Measurements from ENCODE around the gene RAVER1. TPM values are rescaled to one million over a fixed set of nuclear protein-coding genes. Genes with fewer than 3 reads are reported as not detected.

The RAVER1 gene
- total RNA-seq, 2 experiments from 2014 or later: 35.7 to 90.7 TPM

DNA sequence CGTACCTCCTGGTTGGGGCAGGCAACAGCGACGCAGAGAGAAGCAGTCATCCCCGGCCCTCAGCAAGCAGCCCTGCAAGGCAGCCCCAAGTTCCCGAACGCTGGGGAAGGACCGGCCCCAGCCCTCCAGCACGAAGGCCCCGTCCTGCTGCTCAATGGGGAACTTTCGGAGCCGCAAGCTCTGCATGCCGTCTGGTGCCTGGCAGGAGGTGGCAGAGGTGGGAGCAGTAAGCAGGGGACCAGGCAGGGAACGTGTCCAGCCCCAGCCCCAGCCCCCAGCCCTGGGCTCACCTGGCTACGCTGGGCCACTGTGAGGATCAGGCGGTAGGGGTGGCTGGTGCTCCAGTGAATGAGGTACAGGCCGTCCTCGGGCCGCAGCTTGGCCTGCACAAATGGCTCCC, 28.9 kb upstream of the RAVER1 start:
- Histone ChIP-seq H3K4me3 (ENCODE audit: low read depth, low read length, poor library complexity, severe bottlenecking) (no peak overlapping the region), H3K9me2 (ENCODE audit: insufficient read depth, low read length) (no peaks in the 10 kb centered on the region), H4K20me1 (ENCODE audit: insufficient read depth, low read length) (no peaks in the 10 kb centered on the region), H3K9me3 (ENCODE audit: low read length) (no peaks in the 10 kb centered on the region), H3K4me2 (ENCODE audit: low read length) (no peak overlapping the region), H3K4me1 (ENCODE audit: insufficient read depth, low read length, poor library complexity, severe bottlenecking) (no peaks in the 10 kb centered on the region), H3K36me3 (ENCODE audit: insufficient read depth, low read length) (peaks cover 86% of the 10 kb centered on the region), H3K27ac (ENCODE audit: low read depth, low read length, poor library complexity, severe bottlenecking) (no peak overlapping the region), H2AFZ (ENCODE audit: low read length) (no peak overlapping the region), H3K79me2 (ENCODE audit: insufficient read depth, low read depth, low read length) (no peaks in the 10 kb centered on the region)
- DNase-seq (ENCODE audit: low spot score): no peak
- intact Hi-C loops (cut with micrococcal nuclease; ENCODE audit: unreplicated experiment): no loop called here
- ChIA-PET CTCF (ENCODE audit: unreplicated experiment) (no interaction called here), POLR2A (interaction anchor here (0.7 kb wide), 1 partner anchor 9 kb away, joined by 3 read pairs; no protein-coding TSS in a partner anchor)
- BruUV-seq (replicated peaks): no TSS peak
- no peak for TF ChIP-seq EZH2phosphoT487 (IDR thresholded peaks at IDR 0.05; ENCODE audit: borderline replicate concordance, low read depth, low read length)
- TF ChIP-seq, protein P1, sequence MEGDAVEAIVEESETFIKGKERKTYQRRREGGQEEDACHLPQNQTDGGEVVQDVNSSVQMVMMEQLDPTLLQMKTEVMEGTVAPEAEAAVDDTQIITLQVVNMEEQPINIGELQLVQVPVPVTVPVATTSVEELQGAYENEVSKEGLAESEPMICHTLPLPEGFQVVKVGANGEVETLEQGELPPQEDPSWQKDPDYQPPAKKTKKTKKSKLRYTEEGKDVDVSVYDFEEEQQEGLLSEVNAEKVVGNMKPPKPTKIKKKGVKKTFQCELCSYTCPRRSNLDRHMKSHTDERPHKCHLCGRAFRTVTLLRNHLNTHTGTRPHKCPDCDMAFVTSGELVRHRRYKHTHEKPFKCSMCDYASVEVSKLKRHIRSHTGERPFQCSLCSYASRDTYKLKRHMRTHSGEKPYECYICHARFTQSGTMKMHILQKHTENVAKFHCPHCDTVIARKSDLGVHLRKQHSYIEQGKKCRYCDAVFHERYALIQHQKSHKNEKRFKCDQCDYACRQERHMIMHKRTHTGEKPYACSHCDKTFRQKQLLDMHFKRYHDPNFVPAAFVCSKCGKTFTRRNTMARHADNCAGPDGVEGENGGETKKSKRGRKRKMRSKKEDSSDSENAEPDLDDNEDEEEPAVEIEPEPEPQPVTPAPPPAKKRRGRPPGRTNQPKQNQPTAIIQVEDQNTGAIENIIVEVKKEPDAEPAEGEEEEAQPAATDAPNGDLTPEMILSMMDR (conservative IDR thresholded peaks at IDR 0.05; ENCODE audit: low read length): no peak

DNA sequence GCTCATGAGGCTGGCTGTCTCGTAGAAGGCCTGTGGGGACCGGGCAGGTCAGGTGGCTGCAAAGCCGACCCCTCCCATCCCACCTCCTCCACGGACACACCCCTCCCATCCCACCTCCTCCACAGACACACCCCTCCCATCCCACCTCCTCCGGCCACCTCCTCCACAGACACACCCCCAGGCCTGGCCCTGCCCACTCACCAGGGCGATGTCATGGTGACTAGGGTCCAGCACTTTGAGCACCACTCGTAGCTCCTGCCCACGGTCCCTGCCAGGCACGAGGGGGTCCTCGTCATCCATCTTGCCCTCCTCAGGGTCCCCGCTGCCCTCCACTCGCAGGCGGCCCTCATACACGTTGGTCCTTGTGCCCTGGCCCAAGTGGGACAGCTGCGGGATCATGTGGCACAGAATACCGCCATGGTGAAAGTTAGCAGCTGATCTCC, 28.3 kb upstream of the RAVER1 start:
- Histone ChIP-seq H3K36me3 (ENCODE audit: insufficient read depth, low read length) (peaks cover 83% of the 10 kb centered on the region), H4K20me1 (ENCODE audit: insufficient read depth, low read length) (no peaks in the 10 kb centered on the region), H3K4me1 (ENCODE audit: insufficient read depth, low read length, poor library complexity, severe bottlenecking) (no peaks in the 10 kb centered on the region), H2AFZ (ENCODE audit: low read length) (no peak overlapping the region), H3K27ac (ENCODE audit: low read depth, low read length, poor library complexity, severe bottlenecking) (no peak overlapping the region), H3K4me3 (ENCODE audit: low read depth, low read length, poor library complexity, severe bottlenecking) (no peak overlapping the region), H3K79me2 (ENCODE audit: insufficient read depth, low read depth, low read length) (no peaks in the 10 kb centered on the region), H3K9me2 (ENCODE audit: insufficient read depth, low read length) (no peaks in the 10 kb centered on the region), H3K9me3 (ENCODE audit: low read length) (no peaks in the 10 kb centered on the region), H3K4me2 (ENCODE audit: low read length) (no peak overlapping the region)
- no peak for DNase-seq (ENCODE audit: low spot score)
- TF ChIP-seq, protein P1 (conservative IDR thresholded peaks at IDR 0.05; ENCODE audit: low read length): no peak
- TF ChIP-seq EZH2phosphoT487 (IDR thresholded peaks at IDR 0.05; ENCODE audit: borderline replicate concordance, low read depth, low read length): no peak
- intact Hi-C loops (cut with micrococcal nuclease; ENCODE audit: unreplicated experiment): no loop called here
- BruUV-seq (replicated peaks): no TSS peak
- ChIA-PET POLR2A (no interaction called here), CTCF (ENCODE audit: unreplicated experiment) (no interaction called here)

DNA sequence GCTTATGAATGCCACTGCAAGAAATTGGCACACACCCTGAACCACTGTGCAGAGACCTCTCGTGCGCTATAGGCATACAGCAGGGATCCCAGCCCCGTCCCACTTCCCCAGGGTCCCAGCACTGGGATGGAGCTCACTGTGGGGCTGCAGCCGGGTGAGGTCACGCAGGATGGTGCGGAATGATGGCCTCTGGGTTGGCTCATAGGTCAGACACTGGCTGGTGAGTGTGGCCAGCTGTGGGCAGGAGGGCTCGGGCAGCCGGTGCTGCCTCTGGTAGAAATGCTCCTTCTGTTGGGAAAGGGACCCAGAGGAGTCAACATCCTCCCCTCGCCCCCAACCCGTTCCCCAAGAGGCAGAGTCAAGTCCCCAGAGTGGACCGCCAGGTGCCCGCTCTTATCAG, 23.1 kb upstream of the RAVER1 start:
- no peak overlapping the region for H3K27ac ChIP-seq (ENCODE audit: low read depth, low read length, poor library complexity, severe bottlenecking)
- TF ChIP-seq, protein P1 (conservative IDR thresholded peaks at IDR 0.05; ENCODE audit: low read length): no peak
- no peak for TF ChIP-seq EZH2phosphoT487 (IDR thresholded peaks at IDR 0.05; ENCODE audit: borderline replicate concordance, low read depth, low read length)
- H4K20me1 ChIP-seq (ENCODE audit: insufficient read depth, low read length): no peaks in the 10 kb centered on the region
- no peak overlapping the region for H3K4me3 ChIP-seq (ENCODE audit: low read depth, low read length, poor library complexity, severe bottlenecking)
- ChIA-PET CTCF (ENCODE audit: unreplicated experiment) (no interaction called here), POLR2A (no interaction called here)
- intact Hi-C loops (cut with micrococcal nuclease; ENCODE audit: unreplicated experiment): no loop called here
- H2AFZ ChIP-seq (ENCODE audit: low read length): no peak overlapping the region
- no TSS peak for BruUV-seq (replicated peaks)
- no peak for DNase-seq (ENCODE audit: low spot score)
- H3K4me2 ChIP-seq (ENCODE audit: low read length): no peak overlapping the region
- H3K9me2 ChIP-seq (ENCODE audit: insufficient read depth, low read length): no peaks in the 10 kb centered on the region
- no peaks in the 10 kb centered on the region for H3K79me2 ChIP-seq (ENCODE audit: insufficient read depth, low read depth, low read length)
- no peaks in the 10 kb centered on the region for H3K9me3 ChIP-seq (ENCODE audit: low read length)
- H3K4me1 ChIP-seq (ENCODE audit: insufficient read depth, low read length, poor library complexity, severe bottlenecking): no peaks in the 10 kb centered on the region
- H3K36me3 ChIP-seq (ENCODE audit: insufficient read depth, low read length): peaks cover 67% of the 10 kb centered on the region

Measured in OCI-LY7 (cell line).